ENCODE measurements around the gene ODAPH.

DNA sequence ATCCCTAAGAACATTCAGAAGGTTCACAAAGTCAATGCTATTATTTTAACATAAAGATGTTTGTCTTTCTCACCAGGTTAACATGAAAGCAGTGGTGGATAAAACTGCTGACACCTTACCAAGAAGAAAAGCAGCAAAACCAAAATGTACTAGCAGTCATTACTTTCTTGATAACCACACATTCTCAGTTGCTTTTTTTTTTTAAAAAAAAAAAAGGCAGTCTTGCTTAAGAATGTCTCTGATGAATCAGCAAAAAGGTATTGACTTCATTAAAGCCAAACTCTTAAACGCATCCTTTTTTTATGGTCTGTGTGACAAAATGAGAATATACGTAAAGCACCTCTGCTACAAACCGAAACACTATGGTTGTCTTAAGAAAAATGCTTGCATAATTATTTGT lies 42.5 kb downstream of the ODAPH start:
- no peak for TF ChIP-seq POLR2A (IDR thresholded peaks at IDR 0.05)
- TF ChIP-seq, protein P1, sequence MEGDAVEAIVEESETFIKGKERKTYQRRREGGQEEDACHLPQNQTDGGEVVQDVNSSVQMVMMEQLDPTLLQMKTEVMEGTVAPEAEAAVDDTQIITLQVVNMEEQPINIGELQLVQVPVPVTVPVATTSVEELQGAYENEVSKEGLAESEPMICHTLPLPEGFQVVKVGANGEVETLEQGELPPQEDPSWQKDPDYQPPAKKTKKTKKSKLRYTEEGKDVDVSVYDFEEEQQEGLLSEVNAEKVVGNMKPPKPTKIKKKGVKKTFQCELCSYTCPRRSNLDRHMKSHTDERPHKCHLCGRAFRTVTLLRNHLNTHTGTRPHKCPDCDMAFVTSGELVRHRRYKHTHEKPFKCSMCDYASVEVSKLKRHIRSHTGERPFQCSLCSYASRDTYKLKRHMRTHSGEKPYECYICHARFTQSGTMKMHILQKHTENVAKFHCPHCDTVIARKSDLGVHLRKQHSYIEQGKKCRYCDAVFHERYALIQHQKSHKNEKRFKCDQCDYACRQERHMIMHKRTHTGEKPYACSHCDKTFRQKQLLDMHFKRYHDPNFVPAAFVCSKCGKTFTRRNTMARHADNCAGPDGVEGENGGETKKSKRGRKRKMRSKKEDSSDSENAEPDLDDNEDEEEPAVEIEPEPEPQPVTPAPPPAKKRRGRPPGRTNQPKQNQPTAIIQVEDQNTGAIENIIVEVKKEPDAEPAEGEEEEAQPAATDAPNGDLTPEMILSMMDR (IDR thresholded peaks at IDR 0.05), result no peak

Measured in esophagus squamous epithelium (tissue), 4 donors.